Panc1 (cell line): ENCODE data around the gene COLEC11. TPM values are rescaled to one million over a fixed set of nuclear protein-coding genes. Genes with fewer than 3 reads are reported as not detected.

Experiments
- ATAC-seq: fragments of 200-7000 bp; cut with Tn5 transposase; 2 replicates; pipeline ENCODE4 v1.9.1; 2020; ENCODE audit warnings: mild to moderate bottlenecking, moderate library complexity
- BruUV-seq: library from RNA; stranded (reverse); fragments of 400-500 nt; replicated peaks from 2 replicates; lab custom pipeline; 2021; lab: Mats Ljungman, UMichigan
- CTCF ChIA-PET: fragments of 300-600 bp; sonication (Branson Sonifier 250); formaldehyde crosslinking; loops from one replicate; lab custom pipeline; 2022; ENCODE audit warnings: antibody characterized with exemption; lab: Charles Lee
- POLR2A ChIA-PET: fragments of 300-600 bp; sonication (Branson Sonifier 250); formaldehyde crosslinking; loops from one replicate; lab custom pipeline; 2022; ENCODE audit warnings: antibody characterized with exemption; lab: Charles Lee
- DNase-seq: peaks from one replicate; pipeline ENCODE4 v3.0.0-alpha.2; 2010; ENCODE audit warnings: low read depth, low spot score
- H3K27ac ChIP-seq: 2 replicates; pipeline ENCODE4 v1.5.1; 2011; ENCODE audit warnings: mild to moderate bottlenecking, low read length, inconsistent platforms
- H3K27me3 ChIP-seq: fragments of 200-500 bp; sonication (Bioruptor generic); 2 replicates; pipeline ENCODE4 v1.6.0; 2014; ENCODE audit warnings: low read length, inconsistent platforms; ENCODE audit not compliant: control insufficient read depth, insufficient read depth
- H3K36me3 ChIP-seq: fragments of 200-500 bp; sonication (Bioruptor generic); 2 replicates; pipeline ENCODE4 v1.5.1; 2014; ENCODE audit warnings: inconsistent platforms, mild to moderate bottlenecking, low read length, moderate library complexity; ENCODE audit not compliant: control insufficient read depth, insufficient read depth
- H3K4me1 ChIP-seq: 2 replicates; pipeline ENCODE4 v1.5.1; 2011; ENCODE audit warnings: inconsistent platforms, mild to moderate bottlenecking, low read length, moderate library complexity; ENCODE audit not compliant: control insufficient read depth, insufficient read depth
- H3K4me3 ChIP-seq, 2 experiments: 2 replicates each; pipeline ENCODE4 v1.5.1; 2011 to 2012; ENCODE audit warnings: low read depth in 2 of 2, low read length in 2 of 2, mild to moderate bottlenecking in 2 of 2, inconsistent platforms in 1 of 2, moderate library complexity in 1 of 2
- H3K9me3 ChIP-seq: fragments of 200-500 bp; sonication (Bioruptor generic); 2 replicates; pipeline ENCODE4 v1.5.1; 2014; ENCODE audit warnings: low read depth, mild to moderate bottlenecking, inconsistent platforms, low read length, moderate library complexity; ENCODE audit not compliant: control insufficient read depth, insufficient read depth
- POLR2AphosphoS5 ChIP-seq: IDR thresholded peaks from 2 replicates; pipeline ENCODE4 v1.6.1; 2012; ENCODE audit warnings: mild to moderate bottlenecking, low read depth, low read length, moderate library complexity
- SIN3A ChIP-seq: IDR thresholded peaks from 2 replicates; pipeline ENCODE4 v1.6.1; 2012; ENCODE audit warnings: low read depth, mild to moderate bottlenecking, low read length, moderate library complexity, borderline replicate concordance; ENCODE audit not compliant: insufficient read depth
- TCF7L2 ChIP-seq: IDR thresholded peaks from 2 replicates; pipeline ENCODE4 v1.6.1; 2011; ENCODE audit warnings: mild to moderate bottlenecking, low read depth, low read length, inconsistent platforms
- in situ Hi-C: cut with HindIII; loops from 2 replicates; pipeline ENCODE4 v1.10.0; 2016; ENCODE audit warnings: low sequenced_read_pairs, low pct_unique_long_range_greater_than_20kb
- intact Hi-C: fragments of 100-400 bp; cut with micrococcal nuclease; formaldehyde crosslinking; loops from one replicate; pipeline ENCODE4 v1.10.0; 2022; ENCODE audit not compliant: unreplicated experiment
- total RNA-seq: library from RNA; stranded (reverse); gene quantifications from one replicate; pipeline ENCODE4 v1.2.1, GENCODE V29; 2021; ENCODE audit not compliant: unreplicated experiment
- TF ChIP-seq, protein P1 (sequence below): fragments of 450-650 bp; IDR thresholded peaks from 2 replicates; pipeline ENCODE4 v1.5.1; 2017; ENCODE audit warnings: mild to moderate bottlenecking
- TF ChIP-seq, protein P2 (sequence below), 2 experiments: IDR thresholded peaks; 2 replicates each; pipeline ENCODE4 v1.6.1; 2011 to 2012; ENCODE audit warnings: low read depth in 2 of 2, control low read depth in 1 of 2, low read length in 1 of 2, mild to moderate bottlenecking in 1 of 2, moderate library complexity in 1 of 2; ENCODE audit not compliant: insufficient read depth in 1 of 2

Gene COLEC11
- total RNA-seq, 1 experiment from 2014 or later = 0.31 TPM

DNA sequence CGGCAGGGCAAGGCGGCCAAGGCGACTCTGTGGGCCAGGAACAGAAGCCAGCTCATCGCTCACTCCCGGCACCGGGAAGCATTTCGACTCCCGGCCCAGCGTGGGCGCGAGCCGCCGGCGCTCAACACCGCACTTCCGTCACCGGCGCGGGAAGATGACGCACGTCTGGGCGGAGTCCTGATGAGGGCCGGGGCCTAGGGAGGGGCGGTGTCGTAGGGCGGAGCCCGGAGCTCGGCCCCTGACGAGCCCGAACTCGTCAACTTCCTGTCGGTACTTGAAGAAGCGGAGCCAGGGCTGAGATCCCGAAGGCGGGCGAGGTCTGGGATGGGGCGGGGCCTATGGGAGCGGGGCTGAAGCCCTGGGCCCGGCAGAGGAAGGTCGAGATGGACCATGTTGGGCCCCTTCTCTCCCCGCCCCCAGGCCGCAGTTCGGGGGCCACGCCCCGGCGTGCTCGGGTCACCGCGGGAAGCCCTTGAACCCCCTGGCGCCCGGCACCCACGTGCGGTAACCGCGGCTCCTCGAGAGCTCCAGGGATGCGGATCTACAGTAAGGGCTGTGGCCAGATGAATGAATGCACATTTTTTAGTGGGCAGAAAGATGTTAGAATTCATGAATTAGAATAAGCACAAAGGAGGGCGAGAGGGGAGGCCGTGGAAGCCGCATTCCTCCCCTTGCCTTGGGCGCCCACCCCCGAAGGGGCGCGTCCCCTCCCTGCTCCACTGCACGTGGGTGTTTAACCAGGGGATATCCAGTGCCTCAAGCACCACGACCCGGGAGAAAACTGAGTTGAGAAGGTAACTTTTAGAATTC is 36.5 kb upstream of the COLEC11 start, which contains the start of gene RNASEH1:
RNASEH1 (minus strand) TSS at position 129 of the 810 bp plus-strand sequence; CDS start at position 56, 73 bp downstream.
- peaks cover 14% of the 10 kb centered on the region for H3K36me3 ChIP-seq
- intact Hi-C loops = no loop called here
- peak within 1 kb of the TSS; percentile 97 for H3K27ac ChIP-seq
- TF ChIP-seq SIN3A (peak; percentile 83; the same call in 1 of the 2 replicates), TCF7L2 (peak; percentile 93), POLR2AphosphoS5 (peak; percentile 94)
- TF ChIP-seq, protein P1, sequence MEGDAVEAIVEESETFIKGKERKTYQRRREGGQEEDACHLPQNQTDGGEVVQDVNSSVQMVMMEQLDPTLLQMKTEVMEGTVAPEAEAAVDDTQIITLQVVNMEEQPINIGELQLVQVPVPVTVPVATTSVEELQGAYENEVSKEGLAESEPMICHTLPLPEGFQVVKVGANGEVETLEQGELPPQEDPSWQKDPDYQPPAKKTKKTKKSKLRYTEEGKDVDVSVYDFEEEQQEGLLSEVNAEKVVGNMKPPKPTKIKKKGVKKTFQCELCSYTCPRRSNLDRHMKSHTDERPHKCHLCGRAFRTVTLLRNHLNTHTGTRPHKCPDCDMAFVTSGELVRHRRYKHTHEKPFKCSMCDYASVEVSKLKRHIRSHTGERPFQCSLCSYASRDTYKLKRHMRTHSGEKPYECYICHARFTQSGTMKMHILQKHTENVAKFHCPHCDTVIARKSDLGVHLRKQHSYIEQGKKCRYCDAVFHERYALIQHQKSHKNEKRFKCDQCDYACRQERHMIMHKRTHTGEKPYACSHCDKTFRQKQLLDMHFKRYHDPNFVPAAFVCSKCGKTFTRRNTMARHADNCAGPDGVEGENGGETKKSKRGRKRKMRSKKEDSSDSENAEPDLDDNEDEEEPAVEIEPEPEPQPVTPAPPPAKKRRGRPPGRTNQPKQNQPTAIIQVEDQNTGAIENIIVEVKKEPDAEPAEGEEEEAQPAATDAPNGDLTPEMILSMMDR = no peak
- no peaks in the 10 kb centered on the region for H3K9me3 ChIP-seq
- ChIA-PET POLR2A (interaction anchor here (0.6 to 1.3 kb wide), 4 partner anchors 16 to 85 kb away, joined by 4 to 6 read pairs (median 6); no protein-coding TSS in a partner anchor), CTCF (no interaction called here)
- peaks cover 4% of the 10 kb centered on the region; the same call in 1 of the 2 replicates for H3K4me1 ChIP-seq
- BruUV-seq = TSS peak; percentile 95
- in situ Hi-C loops = no loop called here
- H3K4me3 ChIP-seq = peak within 1 kb of the TSS; percentile 75 to 91
- ATAC-seq = peak; percentile 100
- DNase-seq = peak; percentile 84
- H3K27me3 ChIP-seq = no peaks in the 10 kb centered on the region

DNA sequence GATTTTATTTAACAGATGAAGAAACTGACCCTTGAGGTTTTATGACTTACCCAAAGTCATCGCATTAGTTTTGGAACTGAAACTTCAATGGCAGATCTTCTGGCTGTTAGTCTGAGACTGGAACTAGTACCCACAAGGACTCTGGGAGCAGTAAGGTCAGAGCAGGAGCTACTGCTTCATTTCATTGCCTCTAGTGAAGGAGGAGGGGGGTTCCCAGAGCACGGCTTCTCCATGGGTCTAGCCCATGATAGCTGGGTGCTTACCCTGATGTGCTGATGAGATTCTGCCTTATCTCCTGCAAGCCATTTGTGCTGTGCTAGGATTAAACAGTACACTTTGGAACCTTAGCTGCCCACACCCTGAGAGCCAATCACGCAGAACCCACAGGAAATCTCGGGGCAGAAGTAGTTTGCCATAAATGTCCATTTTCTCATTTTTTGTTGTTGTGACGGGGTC is 31.4 kb upstream of the COLEC11 start:
- Histone ChIP-seq H3K9me3 (no peaks in the 10 kb centered on the region), H3K4me3 (no peak overlapping the region), H3K27me3 (no peaks in the 10 kb centered on the region), H3K4me1 (peaks cover 4% of the 10 kb centered on the region; the same call in 1 of the 2 replicates), H3K27ac (no peak overlapping the region), H3K36me3 (no peaks in the 10 kb centered on the region; the same call in 1 of the 2 replicates)
- ChIA-PET POLR2A (no interaction called here), CTCF (no interaction called here)
- DNase-seq (no peak), ATAC-seq (no peak)
- in situ Hi-C loops (no loop called here), intact Hi-C loops (no loop called here)
- BruUV-seq = no TSS peak
- TF ChIP-seq, protein P2, sequence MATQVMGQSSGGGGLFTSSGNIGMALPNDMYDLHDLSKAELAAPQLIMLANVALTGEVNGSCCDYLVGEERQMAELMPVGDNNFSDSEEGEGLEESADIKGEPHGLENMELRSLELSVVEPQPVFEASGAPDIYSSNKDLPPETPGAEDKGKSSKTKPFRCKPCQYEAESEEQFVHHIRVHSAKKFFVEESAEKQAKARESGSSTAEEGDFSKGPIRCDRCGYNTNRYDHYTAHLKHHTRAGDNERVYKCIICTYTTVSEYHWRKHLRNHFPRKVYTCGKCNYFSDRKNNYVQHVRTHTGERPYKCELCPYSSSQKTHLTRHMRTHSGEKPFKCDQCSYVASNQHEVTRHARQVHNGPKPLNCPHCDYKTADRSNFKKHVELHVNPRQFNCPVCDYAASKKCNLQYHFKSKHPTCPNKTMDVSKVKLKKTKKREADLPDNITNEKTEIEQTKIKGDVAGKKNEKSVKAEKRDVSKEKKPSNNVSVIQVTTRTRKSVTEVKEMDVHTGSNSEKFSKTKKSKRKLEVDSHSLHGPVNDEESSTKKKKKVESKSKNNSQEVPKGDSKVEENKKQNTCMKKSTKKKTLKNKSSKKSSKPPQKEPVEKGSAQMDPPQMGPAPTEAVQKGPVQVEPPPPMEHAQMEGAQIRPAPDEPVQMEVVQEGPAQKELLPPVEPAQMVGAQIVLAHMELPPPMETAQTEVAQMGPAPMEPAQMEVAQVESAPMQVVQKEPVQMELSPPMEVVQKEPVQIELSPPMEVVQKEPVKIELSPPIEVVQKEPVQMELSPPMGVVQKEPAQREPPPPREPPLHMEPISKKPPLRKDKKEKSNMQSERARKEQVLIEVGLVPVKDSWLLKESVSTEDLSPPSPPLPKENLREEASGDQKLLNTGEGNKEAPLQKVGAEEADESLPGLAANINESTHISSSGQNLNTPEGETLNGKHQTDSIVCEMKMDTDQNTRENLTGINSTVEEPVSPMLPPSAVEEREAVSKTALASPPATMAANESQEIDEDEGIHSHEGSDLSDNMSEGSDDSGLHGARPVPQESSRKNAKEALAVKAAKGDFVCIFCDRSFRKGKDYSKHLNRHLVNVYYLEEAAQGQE (IDR thresholded peaks at IDR 0.05; ENCODE audit: insufficient read depth in 1 of 2, low read depth in 2 of 2, low read length in 1 of 2) = no peak
- TF ChIP-seq TCF7L2 (no peak), SIN3A (no peak), POLR2AphosphoS5 (no peak)
- TF ChIP-seq, protein P1 = no peak
